Suprapubic skin (tissue), 4 donors: Measurements from ENCODE around the gene FUZ. TPM values are rescaled to one million over a fixed set of nuclear protein-coding genes. Genes with fewer than 3 reads are reported as not detected.

Experiments used
- DNase-seq, 2 donors: peaks; one replicate each; pipeline ENCODE4 v3.0.0-alpha.2; 2019; ENCODE audit warnings: low spot score in 2 of 2
- H3K27ac ChIP-seq: fragments of 200-600 bp; sonication (generic); one replicate; pipeline ENCODE4 v1.5.1; 2019
- H3K27me3 ChIP-seq: fragments of 200-600 bp; sonication (generic); one replicate; pipeline ENCODE4 v1.5.1; 2019
- H3K36me3 ChIP-seq: fragments of 200-600 bp; sonication (generic); one replicate; pipeline ENCODE4 v1.5.1; 2019
- H3K4me1 ChIP-seq: fragments of 200-600 bp; sonication (generic); one replicate; pipeline ENCODE4 v1.5.1; 2019
- H3K4me3 ChIP-seq: fragments of 200-600 bp; sonication (generic); one replicate; pipeline ENCODE4 v1.5.1; 2019; ENCODE audit warnings: mild to moderate bottlenecking
- H3K9me3 ChIP-seq: fragments of 200-600 bp; sonication (generic); one replicate; pipeline ENCODE4 v1.5.1; 2019
- CTCF ChIP-seq, 2 donors: fragments of 200-600 bp in 1 of 2; fragments of 450-650 bp in 1 of 2; sonication (generic) in 1 of 2; IDR thresholded peaks; one replicate each; pipeline ENCODE4 v1.5.1; 2016 to 2019; ENCODE audit warnings: antibody characterized with exemption in 2 of 2, mild to moderate bottlenecking in 1 of 2, moderate library complexity in 1 of 2
- EP300 ChIP-seq: sonication (generic); formaldehyde crosslinking; IDR thresholded peaks from one replicate; pipeline ENCODE4 v1.6.1; 2017; ENCODE audit warnings: antibody characterized with exemption
- POLR2A ChIP-seq, 2 donors: fragments of 450-650 bp; IDR thresholded peaks; one replicate each; pipeline ENCODE4 v1.6.1; 2017; ENCODE audit warnings: antibody characterized with exemption in 2 of 2, mild to moderate bottlenecking in 2 of 2, moderate library complexity in 2 of 2
- POLR2AphosphoS5 ChIP-seq, 3 donors: sonication (generic); formaldehyde crosslinking; IDR thresholded peaks; one replicate each; pipeline ENCODE4 v1.6.1; 2017; ENCODE audit warnings: antibody characterized with exemption in 3 of 3
- WGBS: methylation state at CpG from one replicate; pipeline ENCODE4 v1.1.5; 2018; 5-methylcytosine and 5-hydroxymethylcytosine counted together
- total RNA-seq, 4 donors: library from RNA; depleted of rRNA; stranded (reverse); fragments of >200 nt; gene quantifications; one replicate each; pipeline ENCODE4 v1.1.0, GENCODE V29; 2016

FUZ gene
- total RNA-seq, 4 donors from 2014 or later = 9.4 to 24.2 (median 14.4) TPM

GRCh38 chr19:49818649-49819370 is 5.7 kb upstream of the FUZ start:
- 16% methylated on average over 7 of the region's 16 CpGs for WGBS
- Histone ChIP-seq H3K36me3 (peaks cover 16% of the 10 kb centered on the region), H3K4me1 (peaks cover 26% of the 10 kb centered on the region), H3K27ac (peak overlapping the region; percentile 95), H3K27me3 (no peaks in the 10 kb centered on the region), H3K9me3 (no peaks in the 10 kb centered on the region), H3K4me3 (peak overlapping the region; percentile 70)
- DNase-seq = peak in 1 of 2 donors; percentile 79
- TF ChIP-seq EP300 = no peak
- no peak for TF ChIP-seq POLR2A (IDR thresholded peaks at IDR 0.05)
- TF ChIP-seq POLR2AphosphoS5 (IDR thresholded peaks at IDR 0.05) = no peak
- no peak for TF ChIP-seq CTCF (IDR thresholded peaks at IDR 0.05)

GRCh38 chr19:49817964-49818648 is 5.0 kb upstream of the FUZ start, which contains the start of gene MED25:
Gene MED25 (plus strand): TSS chr19:49818289. CDS start chr19:49818342, 53 bp downstream.
- peak within 1 kb of the TSS; percentile 70 for H3K4me3 ChIP-seq
- no peaks in the 10 kb centered on the region for H3K27me3 ChIP-seq
- H3K9me3 ChIP-seq = no peaks in the 10 kb centered on the region
- peaks cover 9% of the 10 kb centered on the region for H3K36me3 ChIP-seq
- TF ChIP-seq POLR2A (IDR thresholded peaks at IDR 0.05) (peak in 1 of 2 donors; percentile 38), CTCF (IDR thresholded peaks at IDR 0.05) (peak; percentile 44 to 67), EP300 (no peak), POLR2AphosphoS5 (IDR thresholded peaks at IDR 0.05) (peak in 1 of 3 donors; percentile 89)
- peaks cover 28% of the 10 kb centered on the region for H3K4me1 ChIP-seq
- H3K27ac ChIP-seq = peak within 1 kb of the TSS; percentile 95
- peak; percentile 89 to 92 for DNase-seq
- WGBS = 0% methylated on average over 21 of the region's 57 CpGs

- 90% methylated on average over 14 of the region's 14 CpGs for WGBS
- Histone ChIP-seq H3K27me3 (no peaks in the 10 kb centered on the region), H3K36me3 (peaks cover 5% of the 10 kb centered on the region), H3K9me3 (no peaks in the 10 kb centered on the region), H3K4me1 (peaks cover 38% of the 10 kb centered on the region), H3K4me3 (no peak overlapping the region), H3K27ac (peak overlapping the region; percentile 95)
- TF ChIP-seq POLR2A (IDR thresholded peaks at IDR 0.05) (no peak), CTCF (IDR thresholded peaks at IDR 0.05) (no peak), EP300 (no peak), POLR2AphosphoS5 (IDR thresholded peaks at IDR 0.05) (no peak)
- DNase-seq = peak in 1 of 2 donors; percentile 68
Observed at GRCh38 chr19:49816590-49816989, 3.5 kb upstream of the FUZ start.

- Histone ChIP-seq H3K36me3 (no peaks in the 10 kb centered on the region), H3K27me3 (no peaks in the 10 kb centered on the region), H3K9me3 (no peaks in the 10 kb centered on the region), H3K27ac (peak overlapping the region; percentile 89), H3K4me1 (peaks cover 39% of the 10 kb centered on the region), H3K4me3 (peak overlapping the region; percentile 71)
- TF ChIP-seq POLR2A (IDR thresholded peaks at IDR 0.05) = no peak
- no peak for TF ChIP-seq CTCF (IDR thresholded peaks at IDR 0.05)
- TF ChIP-seq EP300 = no peak
- TF ChIP-seq POLR2AphosphoS5 (IDR thresholded peaks at IDR 0.05) = no peak
- no peak for DNase-seq
- 60% methylated on average over 1 of the region's 1 CpG for WGBS
Observed at GRCh38 chr19:49814010-49814409, 918 bp upstream of the FUZ start.

- Histone ChIP-seq H3K9me3 (no peaks in the 10 kb centered on the region), H3K27me3 (no peaks in the 10 kb centered on the region), H3K36me3 (no peaks in the 10 kb centered on the region), H3K27ac (peak overlapping the region; percentile 89), H3K4me3 (peak overlapping the region; percentile 71), H3K4me1 (peaks cover 43% of the 10 kb centered on the region)
- no peak for DNase-seq
- WGBS = 34% methylated on average over 11 of the region's 11 CpGs
- no peak for TF ChIP-seq POLR2AphosphoS5 (IDR thresholded peaks at IDR 0.05)
- no peak for TF ChIP-seq CTCF (IDR thresholded peaks at IDR 0.05)
- TF ChIP-seq EP300 = no peak
- TF ChIP-seq POLR2A (IDR thresholded peaks at IDR 0.05) = no peak
Observed at GRCh38 chr19:49812452-49812996, 568 bp downstream of the FUZ start.
